DOHH2 (cell line): ENCODE measurements around the gene NAP1L5.
A peak's percentile ranks its signal among the peaks of the same experiment; 100 is the strongest.

Experiments used
- H3F3A ChIP-seq: fragments of 200-600 bp; sonication (generic), shearing (Covaris generic); 2 replicates; pipeline ENCODE4 v1.6.0; 2016; ENCODE audit warnings: antibody characterized with exemption, mild to moderate bottlenecking; ENCODE audit not compliant: control insufficient read depth, insufficient read depth
- H3K27ac ChIP-seq: fragments of 200-600 bp; sonication (generic); 2 replicates; pipeline ENCODE4 v1.5.1; 2014; ENCODE audit warnings: low read depth, mild to moderate bottlenecking, low read length, moderate library complexity
- H3K27me3 ChIP-seq: fragments of 200-600 bp; sonication (generic); 2 replicates; pipeline ENCODE4 v1.6.1; 2014; ENCODE audit warnings: mild to moderate bottlenecking, low read length, mixed read lengths; ENCODE audit not compliant: control insufficient read depth
- H3K36me3 ChIP-seq: fragments of 200-600 bp; sonication (generic); 2 replicates; pipeline ENCODE4 v1.6.1; 2014; ENCODE audit warnings: mild to moderate bottlenecking, low read length, moderate library complexity, mixed read lengths; ENCODE audit not compliant: control insufficient read depth
- H3K4me1 ChIP-seq: fragments of 200-600 bp; sonication (generic); 2 replicates; pipeline ENCODE4 v1.6.1; 2014; ENCODE audit warnings: mild to moderate bottlenecking, low read length, mixed read lengths; ENCODE audit not compliant: control insufficient read depth
- H3K4me2 ChIP-seq: fragments of 200-600 bp; sonication (generic); 2 replicates; pipeline ENCODE4 v1.6.0; 2014; ENCODE audit warnings: mild to moderate bottlenecking, low read length, moderate library complexity
- H3K4me3 ChIP-seq: fragments of 200-600 bp; sonication (generic); 2 replicates; pipeline ENCODE4 v1.5.1; 2014; ENCODE audit warnings: mild to moderate bottlenecking, low read length, mixed read lengths
- H3K79me2 ChIP-seq: fragments of 200-600 bp; sonication (generic); 2 replicates; pipeline ENCODE4 v1.6.1; 2014; ENCODE audit warnings: mild to moderate bottlenecking, low read length, mixed read lengths; ENCODE audit not compliant: control insufficient read depth
- H3K9me2 ChIP-seq: fragments of 200-600 bp; sonication (generic); replicated peaks from 2 replicates; pipeline ENCODE4 v1.6.1; 2014; ENCODE audit warnings: mild to moderate bottlenecking, low read length, mixed read lengths; ENCODE audit not compliant: control insufficient read depth
- H3K9me3 ChIP-seq: fragments of 200-600 bp; sonication (generic); 2 replicates; pipeline ENCODE4 v1.6.1; 2014; ENCODE audit warnings: antibody characterized with exemption, low read length, mixed read lengths; ENCODE audit not compliant: control insufficient read depth, insufficient read depth
- H4K20me1 ChIP-seq: fragments of 200-600 bp; sonication (generic); 2 replicates; pipeline ENCODE4 v1.6.0; 2014; ENCODE audit warnings: low read depth, mild to moderate bottlenecking, antibody characterized with exemption, low read length, moderate library complexity; ENCODE audit not compliant: control insufficient read depth, insufficient read depth
- CTCF ChIP-seq: fragments of 200-600 bp; sonication (generic); IDR thresholded peaks from one replicate; pipeline ENCODE4 v1.5.1; 2014; ENCODE audit warnings: antibody characterized with exemption, mild to moderate bottlenecking, low read depth, low read length; ENCODE audit not compliant: poor library complexity, severe bottlenecking
- EZH2phosphoT487 ChIP-seq: fragments of 200-600 bp; sonication (generic); IDR thresholded peaks from 2 replicates; pipeline ENCODE4 v1.6.1; 2017; ENCODE audit warnings: borderline replicate concordance, mild to moderate bottlenecking, antibody characterized with exemption, low read length, moderate library complexity, mixed read lengths

NAP1L5 gene

GRCh38 chr4:88673886-88674285 is 23.7 kb downstream of the NAP1L5 start:
- Histone ChIP-seq H3K9me2 (no peaks in the 10 kb centered on the region), H4K20me1 (no peaks in the 10 kb centered on the region), H3K4me1 (no peaks in the 10 kb centered on the region), H3K9me3 (no peaks in the 10 kb centered on the region), H3K27ac (no peak overlapping the region), H3K79me2 (no peaks in the 10 kb centered on the region), H3K4me2 (no peak overlapping the region), H3F3A (no peaks in the 10 kb centered on the region), H3K27me3 (no peaks in the 10 kb centered on the region), H3K36me3 (no peaks in the 10 kb centered on the region), H3K4me3 (no peak overlapping the region)
- TF ChIP-seq EZH2phosphoT487 (no peak), CTCF (no peak)

- no peak overlapping the region for H3K4me2 ChIP-seq
- no peak for TF ChIP-seq EZH2phosphoT487
- peak; percentile 74 for TF ChIP-seq CTCF
- H3K9me2 ChIP-seq, result no peaks in the 10 kb centered on the region
These were observed 24.6 kb downstream of the NAP1L5 start for GRCh38 chr4:88672987-88673386.

GRCh38 chr4:88661739-88662138 is 35.9 kb downstream of the NAP1L5 start:
- Histone ChIP-seq H3K36me3 (no peaks in the 10 kb centered on the region), H3F3A (no peaks in the 10 kb centered on the region), H3K79me2 (no peaks in the 10 kb centered on the region), H3K4me2 (no peak overlapping the region), H3K4me1 (no peaks in the 10 kb centered on the region), H3K9me2 (no peaks in the 10 kb centered on the region), H3K9me3 (no peaks in the 10 kb centered on the region), H3K4me3 (no peak overlapping the region), H3K27me3 (no peaks in the 10 kb centered on the region), H3K27ac (no peak overlapping the region), H4K20me1 (no peaks in the 10 kb centered on the region; the same call in 1 of the 2 replicates)
- TF ChIP-seq EZH2phosphoT487 (no peak), CTCF (no peak)

More at GRCh38 chr4:88672987-88673386, 24.6 kb downstream of the NAP1L5 start:
- Histone ChIP-seq H3K4me3 (no peak overlapping the region), H4K20me1 (no peaks in the 10 kb centered on the region), H3K27ac (no peak overlapping the region), H3K36me3 (no peaks in the 10 kb centered on the region), H3K9me3 (no peaks in the 10 kb centered on the region), H3K4me1 (no peaks in the 10 kb centered on the region), H3K27me3 (no peaks in the 10 kb centered on the region), H3K79me2 (no peaks in the 10 kb centered on the region), H3F3A (no peaks in the 10 kb centered on the region)
